ENCODE measurements around the gene MT3. TPM values are rescaled to one million over a fixed set of nuclear protein-coding genes. Genes with fewer than 3 reads are reported as not detected.
"Not testable (repeated sequence)": the region's sequence is repeated elsewhere in the genome, so short reads cannot be mapped to it uniquely, and the experiment has no call there.

Gene MT3
- total RNA-seq, 4 donors from 2014 or later = 1.2 TPM; not detected in 3

GRCh38 chr16:56574625-56575024 lies 14.7 kb upstream of the MT3 start:
- intact Hi-C loops (cut with DNase I; ENCODE audit: low total_unique reads) = no loop called here
- no peak for TF ChIP-seq CTCF (IDR thresholded peaks at IDR 0.05)
- TF ChIP-seq POLR2A (IDR thresholded peaks at IDR 0.05) = no peak
- WGBS, 2 donors = 55 to 86% methylated on average over 1 of the region's 1 CpG

GRCh38 chr16:56576585-56577299 lies 12.6 kb upstream of the MT3 start:
- peak; percentile 79 to 96 for DNase-seq (ENCODE audit: low spot score in 2 of 2)
- TF ChIP-seq POLR2A (IDR thresholded peaks at IDR 0.05) (no peak), CTCF (IDR thresholded peaks at IDR 0.05) (peak in 1 of 3 donors; percentile 93)
- no peak overlapping the region for H3K4me3 ChIP-seq (ENCODE audit: low read depth, poor library complexity, severe bottlenecking)
- 21 to 22% methylated on average over 8 of the region's 8 CpGs for WGBS, 2 donors
- intact Hi-C loops (cut with DNase I; ENCODE audit: low total_unique reads) = no loop called here

More at GRCh38 chr16:56574625-56575024, 14.7 kb upstream of the MT3 start:
- H3K4me3 ChIP-seq (ENCODE audit: low read depth, poor library complexity, severe bottlenecking) = no peak overlapping the region
- DNase-seq (ENCODE audit: low spot score in 2 of 2) = no peak

GRCh38 chr16:56577300-56577625 lies 12.1 kb upstream of the MT3 start:
- WGBS, 2 donors = 63 to 66% methylated on average over 4 of the region's 4 CpGs
- TF ChIP-seq POLR2A (IDR thresholded peaks at IDR 0.05) = no peak
- no peak for TF ChIP-seq CTCF (IDR thresholded peaks at IDR 0.05)
- intact Hi-C loops (cut with DNase I; ENCODE audit: low total_unique reads) = no loop called here
- H3K4me3 ChIP-seq (ENCODE audit: low read depth, poor library complexity, severe bottlenecking) = no peak overlapping the region
- DNase-seq (ENCODE audit: low spot score in 2 of 2) = no peak

GRCh38 chr16:56580391-56581048 lies 8.8 kb upstream of the MT3 start:
- intact Hi-C loops (cut with DNase I; ENCODE audit: low total_unique reads) = loop anchor here (10.0 kb wide), 1 partner anchor 124 kb away; no protein-coding TSS in a partner anchor
- TF ChIP-seq POLR2A (IDR thresholded peaks at IDR 0.05) (no peak), CTCF (IDR thresholded peaks at IDR 0.05) (no peak)
- WGBS, 2 donors = 80 to 85% methylated on average over 6 of the region's 6 CpGs
- no peak overlapping the region for H3K4me3 ChIP-seq (ENCODE audit: low read depth, poor library complexity, severe bottlenecking)
- DNase-seq (ENCODE audit: low spot score in 2 of 2) = peak in 1 of 2 donors; percentile 39

GRCh38 chr16:56582911-56583310 lies 6.4 kb upstream of the MT3 start:
- not testable (repeated sequence) for DNase-seq (ENCODE audit: low spot score in 2 of 2); H3K4me3 ChIP-seq (ENCODE audit: low read depth, poor library complexity, severe bottlenecking)
- 97 to 100% methylated on average over 2 of the region's 2 CpGs for WGBS, 2 donors
- intact Hi-C loops (cut with DNase I; ENCODE audit: low total_unique reads) = loop anchor here (10.0 kb wide), 1 partner anchor 122 kb away; no protein-coding TSS in a partner anchor

- H3K4me3 ChIP-seq (ENCODE audit: low read depth, poor library complexity, severe bottlenecking) = no peak overlapping the region
- TF ChIP-seq CTCF (IDR thresholded peaks at IDR 0.05) (no peak), POLR2A (IDR thresholded peaks at IDR 0.05) (no peak)
- intact Hi-C loops (cut with DNase I; ENCODE audit: low total_unique reads) = loop anchor here (10.0 kb wide), 1 partner anchor 121 kb away; no protein-coding TSS in a partner anchor
- peak in 1 of 2 donors; percentile 26 for DNase-seq (ENCODE audit: low spot score in 2 of 2)
- 85% methylated on average over 11 of the region's 11 CpGs for WGBS, 2 donors
Observed at GRCh38 chr16:56583351-56584168, 5.8 kb upstream of the MT3 start.

All from lower leg skin (tissue), 4 donors.